Activated gamma-delta T cell (primary cell): ENCODE data around the gene SOX13.

ENCODE experiments used
- DNase-seq: peaks from one replicate; lab custom pipeline; 2025; lab: John Stamatoyannopoulos, UW

The SOX13 gene

GRCh38 chr1:204130981-204131892 is 58.3 kb downstream of the SOX13 start:
- DNase-seq, result no peak

- no peak for DNase-seq
Measured at GRCh38 chr1:204131978-204132377, 59.1 kb downstream of the SOX13 start.

- no peak for DNase-seq
Measured at GRCh38 chr1:204132718-204133117, 59.8 kb downstream of the SOX13 start.

- no peak for DNase-seq
Measured at GRCh38 chr1:204134103-204134502, 61.2 kb downstream of the SOX13 start.

- DNase-seq, result no peak
Measured at GRCh38 chr1:204136814-204137213, 63.9 kb downstream of the SOX13 start.

- DNase-seq, result no peak
Measured at GRCh38 chr1:204139088-204139487, 66.2 kb downstream of the SOX13 start.

GRCh38 chr1:204139952-204140351 is 67.0 kb downstream of the SOX13 start:
- no peak for DNase-seq

- DNase-seq, result no peak
Measured at GRCh38 chr1:204141131-204141530, 68.2 kb downstream of the SOX13 start.

- DNase-seq, result no peak
Measured at GRCh38 chr1:204142032-204142974, 69.4 kb downstream of the SOX13 start.

GRCh38 chr1:204143276-204144041 is 70.5 kb downstream of the SOX13 start:
- DNase-seq, result no peak

- DNase-seq, result no peak
Measured at GRCh38 chr1:204145033-204145504, 72.2 kb downstream of the SOX13 start.

- no peak for DNase-seq
Measured at GRCh38 chr1:204146309-204146708, 73.4 kb downstream of the SOX13 start.

GRCh38 chr1:204146965-204147364 is 74.0 kb downstream of the SOX13 start:
- no peak for DNase-seq

GRCh38 chr1:204147406-204148383 is 74.8 kb downstream of the SOX13 start:
- no peak for DNase-seq

- DNase-seq, result no peak
Measured at GRCh38 chr1:204149107-204149506, 76.2 kb downstream of the SOX13 start.

GRCh38 chr1:204149635-204150565 is 77.0 kb downstream of the SOX13 start:
- DNase-seq, result no peak

- DNase-seq, result no peak
Measured at GRCh38 chr1:204150702-204151551, 78.0 kb downstream of the SOX13 start.

GRCh38 chr1:204151552-204152309 is 78.8 kb downstream of the SOX13 start, which contains the start of gene ETNK2:
Gene ETNK2, minus strand, starts transcription at chr1:204152044. Its CDS starts 192 bp downstream, at chr1:204151852.
- DNase-seq, result peak; percentile 69
